ENCODE measurements around the gene MFNG.
A peak's percentile ranks its signal among the peaks of the same experiment; 100 is the strongest.

Gene MFNG

DNA sequence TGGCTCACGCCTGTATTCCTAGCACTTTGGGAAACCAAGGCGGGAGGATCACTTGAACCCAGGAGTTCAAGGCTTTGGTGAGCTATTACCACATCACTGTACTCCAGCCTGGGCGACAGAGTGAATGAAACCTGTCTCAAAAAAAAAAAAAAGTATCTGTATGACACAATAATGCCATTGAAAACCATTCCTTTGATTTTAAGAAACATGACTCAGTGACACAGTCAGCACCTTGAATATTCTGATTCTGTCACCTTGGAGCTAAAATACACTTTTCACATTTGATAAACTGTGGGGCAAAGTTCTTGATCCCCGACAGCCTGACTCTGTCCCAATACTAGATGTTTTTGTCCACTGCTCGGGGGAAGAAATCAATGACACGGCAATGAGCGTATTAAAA, 42.2 kb downstream of the MFNG start:
- DNase-seq: no peak

DNA sequence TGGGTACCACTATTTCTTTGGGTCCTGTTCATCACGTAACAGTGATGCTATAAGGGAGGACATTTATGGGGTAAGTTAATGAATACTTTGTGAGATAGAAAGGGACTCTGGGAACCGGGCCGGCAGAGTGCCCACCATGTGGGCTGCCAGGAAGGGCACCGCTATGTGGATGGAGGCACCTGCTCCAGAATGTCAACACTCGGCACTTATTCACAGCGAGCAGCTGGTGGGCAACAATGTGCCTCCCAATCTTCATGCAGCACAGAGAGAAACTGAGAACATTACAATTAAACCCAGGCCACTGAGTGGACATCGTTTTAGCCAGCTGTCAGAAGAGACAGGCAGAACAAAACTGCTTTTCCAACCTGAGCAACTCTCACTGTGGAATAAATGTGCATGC, 43.1 kb downstream of the MFNG start:
- DNase-seq: no peak

DNA sequence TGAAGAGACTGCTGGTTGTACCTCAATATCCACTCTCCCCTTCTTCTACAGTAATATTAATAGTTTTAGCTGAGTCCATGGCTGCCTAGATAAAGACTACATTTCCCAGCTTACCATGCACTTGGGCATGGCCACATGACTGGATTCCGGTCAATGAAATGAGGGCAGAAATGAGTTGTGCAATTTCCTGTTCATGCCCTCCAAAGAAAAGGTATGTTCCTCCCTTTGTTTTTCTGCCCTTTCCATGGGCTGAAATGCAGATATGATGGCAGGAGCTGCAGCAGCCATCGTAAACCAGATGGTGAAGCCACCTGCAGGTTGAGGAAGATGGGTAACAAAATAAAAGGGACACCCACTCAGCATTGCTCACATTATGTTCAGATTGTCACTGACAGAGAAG, 43.6 kb downstream of the MFNG start:
- DNase-seq: peak; percentile 47

DNA sequence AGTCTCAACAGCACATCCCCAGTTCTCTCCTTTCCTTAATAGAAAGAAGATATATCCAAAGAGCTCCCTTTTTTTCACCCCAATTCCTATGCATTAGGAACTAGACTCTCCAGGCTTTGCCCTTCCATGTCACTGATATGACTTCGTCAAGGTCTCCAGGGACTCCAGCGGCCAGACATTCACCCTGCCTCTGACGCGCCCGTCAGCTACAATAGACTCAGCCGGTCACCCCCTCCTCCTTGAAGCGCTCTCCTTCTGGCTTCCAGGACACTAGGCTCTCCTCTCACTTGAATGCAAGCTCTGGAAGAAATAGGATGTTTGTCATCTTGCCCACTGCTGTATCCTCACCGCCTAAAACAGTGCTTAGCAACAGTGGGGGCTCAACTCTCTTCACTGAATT, 44.0 kb downstream of the MFNG start:
- DNase-seq: no peak

DNA sequence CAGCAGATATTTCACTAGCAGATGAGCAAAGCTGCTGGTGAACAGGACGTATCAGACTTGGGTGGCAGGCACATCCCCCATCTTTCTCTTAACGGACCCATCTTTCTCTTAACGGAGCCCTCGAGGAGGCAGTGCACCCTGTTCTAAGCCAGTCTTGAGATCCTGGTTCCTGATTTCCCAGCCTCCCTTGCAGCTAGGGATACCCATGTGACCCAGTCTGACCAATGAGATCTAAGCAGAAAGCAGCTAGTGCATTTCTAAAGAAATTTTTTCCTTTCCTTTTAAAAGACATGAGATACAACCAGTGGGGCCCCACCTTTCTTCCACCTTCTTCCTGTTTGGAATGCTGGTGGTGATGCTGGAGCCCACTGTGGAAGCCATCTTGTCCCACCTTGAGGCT, 45.3 kb downstream of the MFNG start:
- DNase-seq: no peak

DNA sequence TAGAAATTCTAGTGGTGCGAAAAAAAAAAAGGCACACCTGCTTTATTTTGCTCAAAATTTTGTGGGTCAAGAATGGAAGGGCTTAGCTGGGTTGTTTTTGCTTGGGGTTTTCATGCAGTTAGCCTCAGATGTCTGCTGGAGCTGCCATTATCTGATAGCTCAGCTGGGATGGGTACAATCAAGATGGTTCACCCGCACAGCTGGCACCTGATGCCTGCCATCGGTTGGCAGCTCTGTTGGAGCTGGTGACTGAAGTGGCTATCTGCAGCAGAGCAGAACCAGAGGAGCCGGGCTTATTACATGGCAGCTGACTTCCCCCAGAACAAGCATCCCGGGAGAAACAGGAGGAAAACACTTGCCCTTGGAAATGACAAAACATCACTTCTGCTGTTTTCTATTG, 46.8 kb downstream of the MFNG start:
- DNase-seq: no peak

DNA sequence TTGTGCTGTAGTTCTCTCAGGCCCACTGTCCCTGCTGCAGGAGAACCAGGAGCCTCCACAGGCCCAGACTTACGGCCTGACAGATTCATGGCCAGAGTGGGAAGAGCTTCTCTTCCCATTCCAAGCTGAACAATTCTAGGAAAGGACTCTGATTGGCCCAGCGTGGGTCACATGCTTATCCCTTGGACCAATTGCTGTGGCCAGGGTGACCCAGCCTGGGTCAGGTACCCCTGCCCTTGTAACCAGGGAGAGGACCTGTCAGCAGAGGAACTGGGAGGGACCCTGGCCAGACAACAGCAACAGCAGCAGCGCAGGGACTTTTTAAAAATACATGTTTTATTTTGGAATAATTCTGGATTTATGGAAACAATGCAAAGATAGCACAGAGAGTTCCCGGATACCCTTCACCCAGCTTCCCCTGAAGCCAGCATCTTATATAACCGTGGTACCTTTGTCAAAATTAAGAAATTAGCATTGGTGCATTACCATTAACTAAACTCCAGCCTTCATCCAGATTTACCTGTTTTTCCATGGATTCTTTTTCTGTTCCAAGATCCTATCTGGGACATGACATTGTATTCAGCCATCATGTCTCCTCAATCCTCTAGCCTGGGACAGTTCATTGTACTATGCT, 50.1 kb downstream of the MFNG start:
- DNase-seq: no peak

DNA sequence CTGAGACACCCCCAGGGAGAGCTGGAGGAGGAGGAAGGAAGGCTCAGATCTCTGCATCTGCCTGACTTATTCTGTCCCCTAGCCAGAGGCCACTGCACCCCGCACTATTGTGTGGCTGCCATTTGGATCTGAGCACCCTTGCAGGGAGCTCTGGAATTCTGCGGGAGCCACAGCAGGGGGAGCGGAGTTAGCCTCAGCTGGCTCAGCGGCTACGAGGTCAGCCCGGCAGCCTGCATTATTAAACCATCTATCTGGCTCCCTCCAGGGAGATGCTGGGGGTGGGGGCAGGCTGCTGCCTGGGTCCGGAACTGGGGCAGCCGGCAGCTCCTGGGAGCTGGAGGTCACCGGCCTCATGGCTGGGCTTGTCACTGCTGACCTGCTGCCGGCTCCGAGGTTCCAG, 52.4 kb downstream of the MFNG start:
- no peak for DNase-seq

DNA sequence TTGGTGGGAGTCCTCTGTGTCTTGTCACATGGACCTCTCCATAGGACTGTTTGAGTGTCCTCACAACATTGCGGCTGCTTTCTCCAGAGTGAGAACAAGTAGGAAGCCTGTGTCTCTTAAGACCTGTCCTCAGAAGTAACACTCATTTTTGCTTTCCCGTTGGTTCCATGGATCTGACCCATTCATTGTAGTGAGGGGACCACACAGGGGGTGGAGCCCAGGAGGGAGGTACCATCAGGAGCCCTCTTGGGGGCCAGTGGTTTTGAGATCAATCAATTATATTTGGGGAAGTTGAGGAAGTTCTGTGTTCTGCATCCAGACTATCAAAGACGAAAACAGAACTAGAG, 53.5 kb downstream of the MFNG start:
- no peak for DNase-seq

DNA sequence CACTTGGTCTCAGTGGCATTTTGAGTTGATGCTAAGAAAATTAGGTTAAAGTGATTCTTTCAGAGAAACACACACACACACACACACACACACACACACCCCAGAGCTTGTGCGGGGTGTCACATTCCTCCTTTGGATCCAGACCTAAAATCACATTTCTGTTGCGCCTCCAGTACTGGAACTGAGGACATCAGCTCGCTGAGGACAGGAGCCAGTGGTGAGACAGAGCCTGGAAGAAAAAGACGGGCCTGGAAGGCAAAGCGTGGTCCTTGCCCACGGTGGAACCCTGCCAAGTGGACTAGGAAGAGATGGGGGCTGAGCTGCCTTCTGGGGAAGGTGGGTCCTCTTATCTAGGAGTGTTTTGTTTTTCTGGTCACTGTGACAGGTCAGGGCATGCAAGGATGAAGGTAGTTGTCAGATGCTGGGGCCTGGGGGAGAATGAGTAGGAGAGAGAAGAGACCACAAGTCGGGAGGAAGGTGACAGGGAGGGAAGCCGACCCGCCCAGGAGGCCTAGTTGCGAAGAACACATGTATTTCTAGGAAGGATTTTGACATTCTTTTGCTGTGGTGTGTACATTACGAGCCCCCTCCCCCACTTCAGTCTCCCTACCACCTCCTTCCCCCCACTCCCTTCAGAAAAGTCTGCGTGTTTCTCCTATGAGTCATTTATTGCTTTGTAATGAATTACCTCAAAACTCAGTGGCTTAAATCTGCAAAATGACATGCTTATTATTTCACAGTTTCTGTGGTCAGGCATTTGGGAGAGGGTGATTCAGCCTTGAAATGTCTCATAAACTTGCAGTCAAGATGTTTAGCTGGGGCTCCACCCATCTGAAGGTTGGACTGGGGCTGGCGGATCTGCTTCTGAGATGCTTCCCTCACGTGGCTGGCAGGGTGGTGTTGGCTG, 54.1 kb downstream of the MFNG start:
- DNase-seq: peak; percentile 84

DNA sequence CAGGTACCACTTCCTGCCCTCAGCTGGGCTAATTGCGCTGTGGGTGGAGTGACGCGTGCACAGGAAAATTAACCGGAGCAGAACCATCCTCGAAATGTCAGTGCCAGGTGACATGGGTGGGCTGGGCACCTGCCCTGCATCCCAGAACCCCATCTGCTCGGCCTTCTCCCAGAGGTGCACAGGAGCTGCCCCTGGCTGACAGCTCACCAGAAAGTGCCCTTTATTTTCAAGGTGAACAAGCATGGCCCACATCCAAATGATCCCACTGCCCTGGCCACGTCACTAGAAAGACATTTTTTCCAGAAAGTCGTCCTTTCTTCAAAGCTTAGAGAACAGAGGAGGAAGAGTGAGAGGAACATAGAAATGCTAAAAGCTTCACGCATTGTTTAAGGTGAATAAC, 54.8 kb downstream of the MFNG start:
- DNase-seq: no peak

DNA sequence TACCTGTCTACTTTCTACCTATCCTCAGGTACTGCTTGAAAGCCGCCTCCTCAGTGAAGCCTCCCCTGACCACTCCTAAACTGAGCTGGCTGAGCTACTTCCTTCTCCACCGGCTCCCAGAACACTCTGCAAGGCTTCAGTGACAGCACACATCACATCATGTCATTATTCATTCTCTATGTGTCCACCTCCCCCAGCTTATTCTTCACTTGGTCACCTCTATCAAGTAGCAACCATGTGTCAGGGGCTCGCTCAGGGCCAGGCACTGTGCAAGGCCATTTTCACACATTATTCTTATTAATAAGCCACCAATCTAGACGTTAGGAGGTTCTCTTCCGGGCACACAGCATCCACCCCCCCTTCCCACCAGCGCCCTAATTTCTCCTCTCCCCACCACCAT, 55.2 kb downstream of the MFNG start:
- no peak for DNase-seq

DNA sequence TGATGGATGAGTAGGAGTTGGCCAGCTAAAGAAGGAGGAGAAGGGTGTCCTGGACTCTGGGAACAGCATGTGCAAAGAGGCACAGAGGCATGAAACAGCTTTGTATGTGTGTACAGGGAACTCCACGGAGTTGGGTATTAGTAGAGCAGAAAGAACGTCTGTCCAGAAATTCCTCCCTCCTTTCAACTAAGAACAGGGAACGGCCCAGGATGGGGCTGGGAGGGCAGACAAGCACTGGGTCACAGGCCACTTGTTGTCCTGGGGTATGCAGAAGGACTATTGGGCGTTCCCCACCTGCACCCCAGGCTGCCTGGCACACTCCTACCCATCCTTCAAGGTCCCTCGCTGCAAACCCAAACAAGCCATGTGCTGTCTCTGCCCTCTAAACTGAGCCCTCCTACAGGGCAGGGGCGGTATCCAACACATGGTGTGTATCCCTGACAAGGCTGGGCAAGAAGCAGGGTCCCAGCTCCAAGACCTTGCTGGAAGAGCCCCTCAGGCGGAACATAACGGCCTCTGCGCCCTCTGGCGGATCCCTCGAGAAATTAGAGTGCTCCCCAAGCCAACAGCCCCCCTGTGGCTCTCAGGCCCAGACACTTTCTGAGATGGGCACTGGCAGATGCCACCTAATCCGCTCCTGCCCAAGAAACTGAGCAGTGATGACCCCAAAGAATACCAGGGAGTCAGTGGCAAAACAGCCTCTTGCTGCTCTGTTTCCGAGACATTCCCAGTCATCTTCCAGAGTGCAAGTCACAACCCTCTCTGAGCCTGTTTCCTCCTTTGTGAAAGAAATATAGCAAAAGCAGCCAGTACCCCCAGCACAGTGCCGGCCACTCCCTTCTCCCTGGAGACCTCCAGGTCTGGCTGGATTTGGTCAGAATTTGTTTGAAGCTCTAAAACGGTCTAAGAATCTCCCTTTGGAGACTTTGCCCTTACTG, 57.3 kb downstream of the MFNG start:
- DNase-seq: peak; percentile 56

DNA sequence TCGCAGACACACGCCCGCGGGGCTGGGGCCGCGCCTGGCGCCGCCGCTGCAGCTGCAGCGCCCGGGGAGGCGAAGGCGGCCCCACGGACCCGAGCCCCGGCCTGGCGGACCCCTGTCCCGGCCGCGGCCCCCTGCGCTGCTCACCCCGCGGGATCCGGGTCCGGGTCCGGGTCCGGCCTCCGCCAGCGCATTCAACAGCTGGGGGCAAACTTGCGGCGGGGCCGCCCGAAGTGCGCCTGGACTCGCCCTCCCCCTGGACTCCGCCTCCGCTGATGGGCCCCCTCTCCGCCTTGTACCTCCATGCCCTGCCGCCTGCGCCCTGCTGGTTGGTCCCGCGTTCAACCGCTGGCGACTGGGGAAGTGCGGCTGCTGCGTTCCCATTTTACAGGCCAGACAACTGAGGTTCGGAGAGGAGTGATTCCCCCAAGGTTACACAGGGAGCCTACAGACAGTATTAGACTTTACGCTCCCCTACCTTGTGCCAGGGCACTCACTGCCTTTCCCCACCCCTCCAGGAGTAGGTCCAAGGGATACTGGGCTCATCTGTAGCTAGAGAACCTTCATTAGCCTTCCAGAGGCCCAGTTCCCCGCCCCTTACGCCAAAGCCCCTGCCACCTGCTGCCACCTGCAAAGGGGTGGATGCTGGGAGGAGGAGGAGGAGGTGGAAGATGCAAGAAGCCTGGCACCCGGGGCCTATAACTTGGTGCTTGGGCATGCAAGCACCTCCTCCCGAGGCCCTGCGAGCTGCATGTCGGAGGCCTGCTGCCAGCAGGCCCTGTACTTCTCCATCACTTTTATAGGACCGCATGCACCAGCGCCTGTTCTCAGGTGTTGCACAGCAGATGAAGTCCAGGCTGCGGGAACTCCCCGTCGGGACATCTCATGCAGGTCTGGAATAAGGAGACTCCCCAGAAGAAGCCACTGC, 58.2 kb downstream of the MFNG start:
- DNase-seq: no peak

DNA sequence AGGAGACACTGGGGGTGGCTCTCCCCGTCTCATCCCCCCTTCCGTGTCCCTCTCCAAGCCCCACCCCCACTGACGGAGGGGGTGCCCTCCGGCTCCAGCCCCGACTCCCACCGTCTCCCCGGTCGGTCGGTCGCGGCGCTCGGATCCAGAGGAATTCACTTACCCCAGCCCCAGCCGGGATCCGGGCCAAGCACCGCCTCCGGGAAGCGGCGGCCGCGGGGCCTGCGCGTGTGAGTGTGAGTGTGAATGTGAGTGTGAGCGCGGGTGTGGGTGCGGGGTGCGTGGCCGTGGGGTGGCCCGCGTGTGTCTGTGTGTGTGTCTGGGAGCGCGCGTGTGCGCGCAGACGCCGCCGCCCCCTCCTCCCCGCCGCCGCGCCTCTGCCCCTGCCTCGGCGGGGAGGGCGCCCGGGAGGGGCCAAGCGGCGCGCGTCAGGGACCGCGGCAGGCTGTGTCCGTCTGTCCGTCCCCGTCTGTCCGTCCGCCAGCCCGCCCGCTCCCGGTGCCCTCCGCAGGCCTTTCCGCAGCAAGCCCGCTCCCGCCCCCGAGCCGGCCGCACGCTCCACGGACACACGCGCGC, 59.0 kb downstream of the MFNG start, which contains the start of gene ELFN2:
ELFN2 (minus strand) TSS at position 345 of the 576 bp plus-strand sequence. CDS start 51,945 bp downstream, outside the sequence.
- DNase-seq: no peak

DNA sequence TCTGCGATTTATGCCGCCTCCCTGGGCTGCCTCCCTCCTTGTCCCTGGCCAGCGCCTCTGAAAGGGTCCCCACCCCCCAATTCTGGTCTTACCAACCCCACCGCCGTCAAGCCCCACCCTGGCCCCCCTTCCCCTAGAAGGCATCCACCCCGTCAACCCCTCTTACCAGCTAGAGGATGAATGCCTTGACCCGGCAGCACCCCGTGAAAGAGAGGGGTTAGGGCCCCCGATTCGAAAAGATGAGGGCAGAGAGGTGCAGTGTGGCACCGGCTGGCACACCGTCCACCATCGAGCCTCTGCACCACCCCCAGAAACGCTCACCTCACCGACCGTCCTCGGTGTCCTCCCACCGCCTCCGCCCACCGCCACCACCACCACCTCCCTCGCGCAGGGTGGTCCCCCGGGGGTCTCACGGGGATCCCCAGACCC, 59.5 kb downstream of the MFNG start:
- no peak for DNase-seq

DNA sequence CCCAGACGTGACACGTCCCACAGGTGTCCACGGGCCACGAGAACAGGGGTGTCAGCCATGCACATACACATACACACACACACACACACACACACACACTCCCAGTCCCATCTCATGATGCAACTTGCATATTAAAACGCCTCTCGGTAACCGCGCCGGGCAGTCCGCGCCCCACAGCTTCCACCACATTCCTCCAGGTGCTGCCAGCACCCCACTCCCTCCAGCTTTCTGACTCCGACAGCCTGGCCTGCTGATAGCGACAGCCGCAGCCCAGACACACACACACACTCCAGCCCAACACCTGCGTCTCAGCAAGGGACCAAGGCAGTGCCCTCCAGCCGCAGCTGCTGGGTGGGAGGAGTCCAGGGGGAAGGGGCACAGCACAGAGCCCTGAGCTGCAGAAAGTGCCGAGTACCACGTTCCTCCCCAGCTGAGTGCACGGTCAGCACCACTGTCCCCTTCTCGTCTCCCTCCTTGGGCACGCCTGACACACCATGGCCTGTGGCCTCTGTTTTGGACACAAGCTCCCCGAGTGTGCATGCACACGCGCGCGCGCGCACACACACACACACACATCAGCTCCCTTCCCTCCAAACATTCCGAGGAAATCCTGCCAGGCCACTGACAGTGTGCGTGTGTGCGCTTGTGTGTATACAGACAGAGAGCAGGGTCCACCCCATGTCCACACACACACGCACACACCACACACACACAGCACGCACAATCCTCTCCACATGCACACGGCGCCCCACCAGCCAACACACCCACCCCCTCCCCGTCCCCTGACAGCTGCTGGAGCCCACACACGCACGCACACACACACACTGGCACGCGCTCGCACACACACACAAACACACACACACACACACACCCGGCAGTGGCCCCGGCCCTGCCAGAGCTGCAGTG, 60.1 kb downstream of the MFNG start:
- no peak for DNase-seq

DNA sequence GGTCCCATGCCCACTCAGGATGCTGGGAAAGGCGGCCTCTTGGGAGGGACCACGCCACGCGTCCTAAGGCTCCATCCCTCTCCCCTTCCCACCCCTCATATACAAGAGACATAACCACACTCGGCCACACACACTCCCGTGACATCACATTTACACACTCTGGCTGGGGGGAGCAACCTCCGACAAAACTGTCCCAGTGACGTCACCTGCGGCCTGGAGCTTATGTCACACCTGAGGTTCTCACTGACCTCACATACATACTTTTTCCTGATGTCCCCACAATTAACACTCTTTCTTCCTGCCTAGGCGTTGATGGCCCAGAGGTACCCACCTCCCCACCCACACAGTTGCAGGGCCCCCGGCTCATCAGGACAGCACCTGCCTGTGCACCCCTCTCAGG, 60.8 kb downstream of the MFNG start:
- no peak for DNase-seq

DNA sequence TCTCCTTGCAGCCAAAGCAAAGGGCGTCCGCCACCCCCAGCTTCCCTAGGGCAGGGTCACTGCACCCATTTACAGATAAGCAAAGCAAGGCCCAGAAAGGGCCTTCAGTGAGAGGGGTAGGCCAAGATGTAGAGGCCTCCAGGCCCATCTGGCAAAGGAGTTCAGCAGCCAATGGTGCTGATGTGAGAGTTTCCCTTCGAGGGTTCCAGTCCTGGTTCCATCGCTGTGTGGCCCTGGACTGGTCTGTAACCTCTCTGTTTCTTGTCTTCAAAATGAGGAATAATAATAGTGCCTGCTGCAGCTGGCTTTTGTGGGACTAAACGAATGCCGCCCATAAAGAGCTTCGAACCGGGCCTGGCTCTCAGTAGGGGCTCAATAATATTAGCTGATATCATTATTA, 62.9 kb downstream of the MFNG start:
- no peak for DNase-seq

DNA sequence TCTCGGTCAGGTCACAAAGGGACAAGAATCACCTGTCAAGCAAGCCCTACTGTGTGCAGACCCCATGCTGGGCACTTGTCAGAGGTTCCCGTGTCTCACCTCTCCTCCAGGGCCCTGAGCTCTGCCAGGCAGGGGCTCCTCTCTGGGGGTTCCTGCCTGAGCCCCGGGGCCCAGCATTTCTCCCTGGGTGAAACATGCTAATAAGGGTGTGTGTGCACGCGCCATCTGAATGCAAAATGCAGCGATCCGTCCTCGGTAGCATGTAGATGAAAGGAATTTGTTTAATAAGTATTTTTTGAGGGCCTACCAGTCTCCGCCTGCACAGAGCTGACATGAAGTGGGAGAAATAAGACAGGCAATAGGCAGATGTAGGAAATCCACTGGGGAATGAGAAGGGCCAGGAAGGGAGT, 64.7 kb downstream of the MFNG start:
- DNase-seq: no peak

Data from activated CD4-positive, alpha-beta T cell treated with anti-CD3 and anti-CD28 coated beads, Interleukin-2, amount 50 U/mL, for 16 hours (primary cell).